Bronchial epithelial cell (primary cell): ENCODE results near the gene NUTM2B. TPM values are rescaled to one million over a fixed set of nuclear protein-coding genes. Genes with fewer than 3 reads are reported as not detected.

ENCODE experiments used
- total RNA-seq: library from RNA; depleted of rRNA; stranded (reverse); fragments of >200 nt; gene quantifications from 2 replicates; pipeline ENCODE4 v1.2.1, GENCODE V29; 2014

NUTM2B gene
- total RNA-seq, 1 donor from 2014 or later = 0.26 TPM

Other genes starting within 250 kb of the NUTM2B start
- gene EIF5AL1, start 190.7 kb upstream of the NUTM2B start, total RNA-seq = 0.26 TPM in 2 replicates
- not detected in 2 replicates for gene SFTPA2, start 142.8 kb upstream of the NUTM2B start, total RNA-seq
- not detected in 2 replicates for gene SFTPA1, start 92.3 kb upstream of the NUTM2B start, total RNA-seq
- 0.13 TPM in 1 of 2 replicates, not detected in the other for gene NUTM2E, start 123.5 kb downstream of the NUTM2B start, total RNA-seq
- 0.77 and 0.79 TPM in 2 replicates for gene SFTPD, start 245.9 kb downstream of the NUTM2B start, total RNA-seq